ENCODE results near the gene ZFHX2. TPM values are rescaled to one million over a fixed set of nuclear protein-coding genes. Genes with fewer than 3 reads are reported as not detected.

Gene ZFHX2
- total and polyA plus RNA-seq, 4 experiments from 2014 or later: 0.35 to 0.36 TPM; not detected in 2

DNA sequence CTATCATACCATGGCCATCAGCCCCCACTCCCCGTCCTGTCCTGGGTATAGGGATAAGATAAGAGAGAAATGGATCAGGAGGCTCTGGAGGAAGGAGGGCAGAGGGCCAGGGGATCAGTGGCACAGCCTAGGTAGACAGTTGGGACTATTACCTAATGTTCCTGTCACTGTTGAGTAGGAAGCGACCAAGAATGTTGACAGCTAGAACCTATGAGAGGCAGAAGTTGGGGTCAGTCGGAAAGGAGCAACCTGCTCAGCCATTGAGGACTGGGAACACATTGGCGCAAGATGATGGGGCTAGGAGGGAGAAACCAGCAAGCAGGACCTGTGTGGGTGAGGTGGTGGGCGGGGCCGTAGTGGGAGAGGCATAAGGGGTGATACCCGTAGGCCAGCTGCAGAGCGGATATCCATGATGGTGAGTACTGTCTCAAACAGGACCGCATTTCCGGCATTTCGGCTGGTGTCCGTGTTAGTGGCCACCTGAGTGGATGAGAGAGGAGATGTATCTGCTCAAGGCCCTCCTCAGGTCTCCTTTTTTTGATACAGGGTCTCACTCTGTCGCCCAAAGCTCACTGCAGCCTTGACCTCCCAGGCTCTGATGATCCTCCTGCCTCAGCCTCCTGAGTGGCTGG lies 12.7 kb upstream of the ZFHX2 start:
- H3K4me3 Mint-ChIP-seq: peak overlapping the region in 3 of 8 donors; percentile 56 to 74 (median 63)
- no peak overlapping the region for H3K4me3 ChIP-seq (ENCODE audit: low read length in 2 of 2)
- H3K27me3 ChIP-seq (ENCODE audit: insufficient read depth, low read length): no peaks in the 10 kb centered on the region
- H3K27ac Mint-ChIP-seq: peak overlapping the region in 2 of 7 donors; percentile 59 to 63
- no peaks in the 10 kb centered on the region for H3K9me3 ChIP-seq (ENCODE audit: control insufficient read depth in 1 of 2, low read length in 2 of 2)
- no peaks in the 10 kb centered on the region for H3K27me3 Mint-ChIP-seq
- CTCF ChIA-PET (ENCODE audit: partially characterized antibody): interaction anchor here (1.7 to 9.5 kb wide), 4 partner anchors 10 to 87 kb away, joined by 4 to 174 read pairs (median 46); no protein-coding TSS in a partner anchor
- no peak for DNase-seq
- peaks cover 32 to 60% of the 10 kb centered on the region in 2 donors for H3K36me3 Mint-ChIP-seq
- peaks cover 59% of the 10 kb centered on the region for H3K36me3 ChIP-seq (ENCODE audit: insufficient read depth, low read length)
- intact Hi-C loops (cut with micrococcal nuclease): no loop called here
- H3K4me1 Mint-ChIP-seq: peaks cover 24 to 53% (median 38%) of the 10 kb centered on the region in 4 donors
- no peaks in the 10 kb centered on the region for H3K9me3 Mint-ChIP-seq
- no peak overlapping the region for H3K27ac ChIP-seq (ENCODE audit: low read depth, low read length)
- H3K4me1 ChIP-seq (ENCODE audit: insufficient read depth, low read length): peaks cover 27% of the 10 kb centered on the region
- POLR2A ChIA-PET (ENCODE audit: partially characterized antibody): interaction anchor here (3.5 to 5.2 kb wide), 2 partner anchors 6 to 86 kb away, joined by 19 to 44 read pairs; no protein-coding TSS in a partner anchor

DNA sequence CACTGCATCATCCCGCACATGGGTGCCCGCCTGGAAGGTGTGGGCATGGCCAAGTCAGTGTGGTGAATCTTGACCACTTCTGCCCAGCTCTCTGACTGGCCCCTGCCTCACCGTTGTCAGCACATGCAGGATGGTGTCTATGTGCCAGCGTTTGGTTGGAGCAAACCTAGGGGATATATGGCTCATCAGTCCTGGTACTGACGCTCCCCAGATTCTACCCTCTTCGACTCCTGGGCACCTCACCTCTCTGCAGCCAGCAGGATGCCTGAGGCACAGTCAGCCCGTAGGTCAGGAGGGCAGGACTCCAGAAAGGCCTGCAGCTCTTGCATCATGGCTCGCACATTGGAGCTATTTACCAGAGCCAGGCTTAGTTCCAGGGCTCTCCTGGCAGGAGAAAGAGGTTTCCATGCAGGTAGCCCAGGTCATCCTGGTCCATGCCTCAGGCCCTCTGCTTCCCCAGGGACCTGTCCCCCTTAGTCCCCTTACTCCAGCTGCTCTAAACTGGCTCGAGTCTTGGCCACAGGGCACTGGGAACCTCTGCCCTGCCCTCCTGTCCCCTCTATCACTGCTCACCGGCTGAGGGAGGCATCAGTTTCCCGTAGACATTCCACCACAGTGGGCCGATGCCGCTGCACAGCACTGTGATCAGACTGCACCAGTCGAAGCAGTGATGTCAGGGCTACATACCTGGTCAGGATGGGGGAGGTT lies 12.1 kb upstream of the ZFHX2 start:
- Mint-ChIP-seq H3K9me3 (no peaks in the 10 kb centered on the region), H3K36me3 (peaks cover 32 to 62% of the 10 kb centered on the region in 2 donors), H3K27ac (peak overlapping the region in 3 of 7 donors; percentile 59 to 65 (median 62)), H3K27me3 (no peaks in the 10 kb centered on the region), H3K4me3 (peak overlapping the region in 1 of 8 donors; percentile 74), H3K4me1 (peaks cover 22 to 48% (median 33%) of the 10 kb centered on the region in 4 donors)
- DNase-seq: no peak
- CTCF ChIA-PET (ENCODE audit: partially characterized antibody): interaction anchor here (0.9 to 9.5 kb wide), 13 partner anchors 8 to 261 kb away, joined by 3 to 174 read pairs (median 4); partner anchors contain the start of genes PABPN1 and PPP1R3E
- intact Hi-C loops (cut with micrococcal nuclease): loop anchor here (2.0 kb wide), 1 partner anchor 235 kb away; no protein-coding TSS in a partner anchor
- Histone ChIP-seq H3K4me3 (ENCODE audit: low read length in 2 of 2) (no peak overlapping the region), H3K27ac (ENCODE audit: low read depth, low read length) (no peak overlapping the region), H3K4me1 (ENCODE audit: insufficient read depth, low read length) (peaks cover 28% of the 10 kb centered on the region), H3K9me3 (ENCODE audit: control insufficient read depth in 1 of 2, low read length in 2 of 2) (no peaks in the 10 kb centered on the region), H3K27me3 (ENCODE audit: insufficient read depth, low read length) (no peaks in the 10 kb centered on the region), H3K36me3 (ENCODE audit: insufficient read depth, low read length) (peaks cover 65% of the 10 kb centered on the region)
- POLR2A ChIA-PET (ENCODE audit: partially characterized antibody): interaction anchor here (1.3 to 3.5 kb wide), 3 partner anchors 12 to 518 kb away, joined by 4 to 19 read pairs (median 9); partner anchors contain the start of gene ZFHX2

DNA sequence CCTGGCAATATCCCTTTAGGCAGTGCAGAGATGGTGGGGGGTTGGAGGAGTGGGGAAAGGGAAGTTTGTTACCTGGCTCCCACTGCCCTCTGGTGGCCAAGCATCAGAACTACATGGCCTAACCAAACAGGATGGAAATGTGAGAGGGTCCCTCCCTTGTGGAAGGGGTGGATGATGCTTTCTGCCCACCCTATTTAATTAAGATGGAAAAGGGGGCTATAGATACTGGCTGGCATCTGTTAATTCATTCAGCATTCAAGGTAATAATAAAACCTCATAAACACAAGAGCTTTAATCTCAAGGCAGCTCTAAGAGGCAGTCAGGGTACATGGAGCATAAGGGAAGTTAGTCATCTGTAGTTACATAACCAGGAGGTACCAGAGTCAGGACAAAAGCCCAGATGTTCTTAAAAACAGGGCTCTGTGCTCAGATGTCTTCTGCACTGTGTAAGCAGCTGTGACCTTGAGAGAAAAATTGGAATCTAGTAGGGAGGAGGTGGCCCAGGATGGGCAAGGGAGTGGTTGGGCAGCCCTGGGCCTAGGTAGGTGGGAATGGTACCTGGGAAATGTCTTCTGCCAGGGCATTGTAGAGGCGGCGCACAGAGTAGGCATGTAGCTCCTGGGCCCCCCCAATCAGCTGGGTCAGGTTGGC lies 11.4 kb upstream of the ZFHX2 start:
- Histone ChIP-seq H3K27ac (ENCODE audit: low read depth, low read length) (no peak overlapping the region), H3K4me1 (ENCODE audit: insufficient read depth, low read length) (peaks cover 21% of the 10 kb centered on the region), H3K4me3 (ENCODE audit: low read length in 2 of 2) (no peak overlapping the region), H3K27me3 (ENCODE audit: insufficient read depth, low read length) (no peaks in the 10 kb centered on the region), H3K36me3 (ENCODE audit: insufficient read depth, low read length) (peaks cover 72% of the 10 kb centered on the region), H3K9me3 (ENCODE audit: control insufficient read depth in 1 of 2, low read length in 2 of 2) (no peaks in the 10 kb centered on the region)
- Mint-ChIP-seq H3K27me3 (no peaks in the 10 kb centered on the region), H3K4me3 (peak overlapping the region in 2 of 8 donors; percentile 44 to 51), H3K27ac (peak overlapping the region in 6 of 7 donors; percentile 16 to 81 (median 70)), H3K36me3 (peaks cover 32 to 64% of the 10 kb centered on the region in 2 donors), H3K4me1 (peaks cover 17 to 46% (median 30%) of the 10 kb centered on the region in 4 donors), H3K9me3 (no peaks in the 10 kb centered on the region)
- CTCF ChIA-PET (ENCODE audit: partially characterized antibody): interaction anchor here (0.9 to 9.5 kb wide), 13 partner anchors 9 to 260 kb away, joined by 3 to 174 read pairs (median 4); partner anchors contain the start of genes PABPN1 and PPP1R3E
- DNase-seq: peak; percentile 47 to 66 (median 53)
- intact Hi-C loops (cut with micrococcal nuclease): loop anchor here (1.0 to 2.0 kb wide), 2 partner anchors 85 to 234 kb away; no protein-coding TSS in a partner anchor
- POLR2A ChIA-PET (ENCODE audit: partially characterized antibody): interaction anchor here (1.3 to 3.5 kb wide), 3 partner anchors 11 to 518 kb away, joined by 4 to 19 read pairs (median 9); partner anchors contain the start of gene ZFHX2

DNA sequence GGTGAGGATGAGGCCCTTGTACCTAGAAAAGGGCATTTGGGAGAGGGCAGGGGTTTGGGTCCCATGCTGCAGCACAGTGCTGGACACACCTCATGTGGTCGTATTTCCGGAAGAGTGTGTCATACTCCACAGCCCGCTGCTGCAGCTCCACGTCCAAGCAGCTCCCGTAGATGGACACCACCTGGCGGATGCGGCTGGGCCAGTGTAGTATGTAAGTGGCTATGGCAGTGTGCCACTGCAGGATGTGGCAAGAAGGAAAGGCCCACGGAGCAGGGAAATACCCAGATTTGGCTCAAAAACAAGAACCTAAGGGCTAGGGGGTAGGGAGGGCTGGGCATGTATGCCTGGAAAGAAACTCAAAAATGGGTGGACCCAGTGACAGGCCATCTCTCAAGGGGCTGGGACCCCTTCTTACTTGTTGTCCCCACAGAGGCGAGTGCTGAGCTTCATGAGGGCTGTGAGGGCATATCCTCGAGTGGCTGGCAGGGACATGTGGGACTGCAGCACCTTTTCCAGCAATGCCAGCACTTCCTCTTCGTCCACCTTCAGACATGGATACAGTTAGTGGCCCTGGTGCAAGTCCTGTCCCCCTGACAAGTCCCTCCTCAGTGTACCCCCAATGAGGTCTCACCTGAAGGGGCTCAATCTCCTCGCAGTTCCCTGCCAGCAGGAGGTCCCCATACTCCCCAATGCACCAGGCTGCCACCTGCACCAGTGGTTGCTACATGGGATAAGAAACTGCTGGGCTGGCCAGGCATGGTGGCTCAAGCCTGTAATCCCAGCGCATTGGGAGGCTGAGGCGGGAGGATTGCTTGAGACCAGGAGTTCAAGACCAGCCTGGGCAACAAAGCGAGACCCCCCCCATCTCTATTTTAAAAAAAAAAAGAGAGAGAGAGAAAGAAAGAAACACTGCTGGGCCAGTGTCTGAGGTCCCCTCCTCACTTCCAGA lies 10.6 kb upstream of the ZFHX2 start:
- Histone ChIP-seq H3K36me3 (ENCODE audit: insufficient read depth, low read length) (peaks cover 72% of the 10 kb centered on the region), H3K27ac (ENCODE audit: low read depth, low read length) (no peak overlapping the region), H3K9me3 (ENCODE audit: control insufficient read depth in 1 of 2, low read length in 2 of 2) (no peaks in the 10 kb centered on the region), H3K4me3 (ENCODE audit: low read length in 2 of 2) (no peak overlapping the region), H3K27me3 (ENCODE audit: insufficient read depth, low read length) (no peaks in the 10 kb centered on the region), H3K4me1 (ENCODE audit: insufficient read depth, low read length) (peaks cover 28% of the 10 kb centered on the region)
- Mint-ChIP-seq H3K4me1 (peaks cover 18 to 46% (median 30%) of the 10 kb centered on the region in 4 donors), H3K36me3 (peaks cover 32 to 62% of the 10 kb centered on the region in 2 donors), H3K9me3 (no peaks in the 10 kb centered on the region), H3K27ac (peak overlapping the region in 5 of 7 donors; percentile 16 to 84 (median 76)), H3K4me3 (no peak overlapping the region), H3K27me3 (no peaks in the 10 kb centered on the region)
- no peak for DNase-seq
- CTCF ChIA-PET (ENCODE audit: partially characterized antibody): interaction anchor here (0.9 to 9.5 kb wide), 13 partner anchors 10 to 260 kb away, joined by 3 to 174 read pairs (median 6); partner anchors contain the start of genes PABPN1 and PPP1R3E
- intact Hi-C loops (cut with micrococcal nuclease): loop anchor here (1.0 to 2.0 kb wide), 2 partner anchors 84 to 233 kb away; no protein-coding TSS in a partner anchor
- POLR2A ChIA-PET (ENCODE audit: partially characterized antibody): interaction anchor here (1.3 to 3.5 kb wide), 4 partner anchors 10 to 519 kb away, joined by 3 to 19 read pairs (median 6); partner anchors contain the start of gene ZFHX2

DNA sequence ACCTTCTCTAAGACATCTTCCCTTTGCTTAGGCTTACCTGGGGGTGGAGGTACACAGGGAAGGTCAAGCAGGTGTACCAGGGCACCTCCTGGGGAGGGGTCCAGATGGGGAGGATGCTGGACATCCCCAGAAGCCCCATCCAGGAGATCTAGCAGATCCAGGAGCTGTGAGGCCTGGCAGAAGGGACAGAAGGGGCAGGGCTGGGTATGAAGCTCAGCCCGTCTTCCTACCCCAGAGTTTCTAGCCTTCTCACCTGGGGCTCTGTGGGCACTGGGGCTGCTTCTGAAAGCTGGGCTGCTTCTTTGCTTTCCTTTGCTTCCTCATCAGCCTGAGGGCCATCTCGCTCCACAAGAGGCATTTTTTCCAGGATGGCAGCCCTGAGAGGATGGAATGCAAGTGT lies 9.7 kb upstream of the ZFHX2 start:
- Histone ChIP-seq H3K4me3 (ENCODE audit: low read length in 2 of 2) (no peak overlapping the region), H3K4me1 (ENCODE audit: insufficient read depth, low read length) (peaks cover 28% of the 10 kb centered on the region), H3K36me3 (ENCODE audit: insufficient read depth, low read length) (peaks cover 72% of the 10 kb centered on the region), H3K27me3 (ENCODE audit: insufficient read depth, low read length) (no peaks in the 10 kb centered on the region), H3K27ac (ENCODE audit: low read depth, low read length) (no peak overlapping the region), H3K9me3 (ENCODE audit: control insufficient read depth in 1 of 2, low read length in 2 of 2) (no peaks in the 10 kb centered on the region)
- Mint-ChIP-seq H3K36me3 (peaks cover 32 to 62% of the 10 kb centered on the region in 2 donors), H3K27me3 (no peaks in the 10 kb centered on the region), H3K9me3 (no peaks in the 10 kb centered on the region), H3K4me3 (no peak overlapping the region), H3K27ac (peak overlapping the region in 2 of 7 donors; percentile 16 to 23), H3K4me1 (peaks cover 19 to 48% (median 31%) of the 10 kb centered on the region in 4 donors)
- no peak for DNase-seq
- intact Hi-C loops (cut with micrococcal nuclease): no loop called here
- CTCF ChIA-PET (ENCODE audit: partially characterized antibody): interaction anchor here (0.9 to 9.5 kb wide), 9 partner anchors 9 to 240 kb away, joined by 3 to 174 read pairs (median 9); partner anchors contain the start of gene PABPN1
- POLR2A ChIA-PET (ENCODE audit: partially characterized antibody): interaction anchor here (1.5 to 3.5 kb wide), 2 partner anchors 13 to 83 kb away, joined by 3 to 19 read pairs; no protein-coding TSS in a partner anchor

Measured in CD4-positive, alpha-beta memory T cell (primary cell).